Activated CD4-positive, alpha-beta T cell treated with anti-CD3 and anti-CD28 coated beads for 48 hours (primary cell): Measurements from ENCODE around the gene TNFAIP8L1.
A peak's percentile ranks its signal among the peaks of the same experiment; 100 is the strongest.
"Not testable (repeated sequence)": the region's sequence is repeated elsewhere in the genome, so short reads cannot be mapped to it uniquely, and the experiment has no call there.

Experiments
- DNase-seq: peaks from one replicate; pipeline ENCODE4 v3.0.0-alpha.2; 2020

TNFAIP8L1 gene

DNA sequence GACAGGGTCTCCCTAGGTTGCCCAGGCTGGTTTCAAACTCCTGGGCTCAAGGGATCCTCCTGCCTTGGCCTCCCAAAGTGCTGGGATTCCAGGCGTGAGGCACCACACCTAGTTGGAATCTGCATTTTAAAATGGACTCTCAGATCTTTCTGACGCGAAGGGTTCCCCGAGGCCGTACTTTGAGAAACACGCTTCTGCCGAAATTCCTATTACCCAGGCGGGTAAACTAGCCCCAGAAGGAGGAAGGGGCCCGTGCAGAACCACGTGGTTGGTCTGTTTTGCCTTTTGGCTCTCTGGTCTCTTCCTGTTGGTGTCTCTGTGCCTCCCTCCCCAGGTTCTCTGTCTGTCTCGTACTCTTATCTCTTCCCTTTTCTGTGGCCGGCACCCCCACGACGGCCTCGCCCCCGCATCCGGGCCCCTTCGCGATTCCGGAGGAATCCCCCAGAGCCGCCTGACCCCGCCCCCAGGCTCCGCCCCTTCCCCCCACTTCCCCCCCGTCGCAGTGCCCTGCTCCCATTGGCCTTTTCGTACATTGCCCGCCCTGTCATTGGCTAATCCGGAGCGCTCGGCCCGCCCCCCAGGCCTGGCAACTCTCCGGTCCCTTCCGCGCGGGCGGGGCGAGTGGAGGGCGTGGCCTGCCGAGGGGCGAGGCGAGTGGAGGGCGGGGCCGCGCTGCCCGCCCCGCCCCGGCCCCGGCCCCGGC is at the start of gene TNFAIP8L1:
Gene TNFAIP8L1 (plus strand): TSS at position 689 of the 703 bp plus-strand sequence. CDS start 12,354 bp downstream, outside the sequence.
- peak; percentile 99 for DNase-seq

DNA sequence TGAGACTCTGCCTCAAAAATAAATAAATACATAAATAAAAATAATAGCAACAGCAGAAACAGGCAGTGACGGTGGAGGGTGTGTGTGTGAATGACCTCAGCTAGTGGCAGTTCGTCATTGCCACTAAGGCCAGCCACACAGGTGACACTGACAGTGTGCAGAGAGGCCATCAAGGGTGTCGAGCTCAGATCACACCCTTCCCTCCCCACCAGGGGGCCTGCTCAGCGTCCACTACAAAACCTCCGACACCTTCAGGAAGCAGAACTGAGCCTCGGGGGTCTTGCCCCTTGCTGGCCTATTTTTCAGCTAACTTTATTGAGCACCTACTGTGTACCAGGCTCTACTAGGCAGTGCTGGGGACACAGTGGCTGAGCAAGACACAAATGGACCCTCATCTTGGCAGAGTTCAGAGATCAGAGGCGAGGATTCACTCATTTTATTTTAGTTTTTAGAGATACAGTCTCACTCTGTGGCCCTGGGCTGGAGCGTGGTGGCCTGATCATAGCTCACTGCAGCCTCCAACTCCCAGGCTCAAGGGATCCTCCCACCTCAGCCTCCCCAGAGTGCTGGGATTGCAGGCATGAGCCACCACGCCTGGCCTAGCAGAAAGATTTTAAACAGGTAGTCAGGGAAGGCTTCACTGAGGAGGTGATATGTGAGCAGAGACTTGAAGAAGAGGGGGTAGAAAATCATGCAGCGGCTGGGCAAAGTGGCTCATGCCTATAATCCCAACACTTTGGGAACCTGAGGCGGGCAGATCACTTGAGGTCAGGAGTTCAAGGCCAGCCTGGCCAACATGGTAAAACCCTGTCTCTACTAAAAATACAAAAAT is 49.5 kb upstream of the TNFAIP8L1 start:
- peak; percentile 47 for DNase-seq

DNA sequence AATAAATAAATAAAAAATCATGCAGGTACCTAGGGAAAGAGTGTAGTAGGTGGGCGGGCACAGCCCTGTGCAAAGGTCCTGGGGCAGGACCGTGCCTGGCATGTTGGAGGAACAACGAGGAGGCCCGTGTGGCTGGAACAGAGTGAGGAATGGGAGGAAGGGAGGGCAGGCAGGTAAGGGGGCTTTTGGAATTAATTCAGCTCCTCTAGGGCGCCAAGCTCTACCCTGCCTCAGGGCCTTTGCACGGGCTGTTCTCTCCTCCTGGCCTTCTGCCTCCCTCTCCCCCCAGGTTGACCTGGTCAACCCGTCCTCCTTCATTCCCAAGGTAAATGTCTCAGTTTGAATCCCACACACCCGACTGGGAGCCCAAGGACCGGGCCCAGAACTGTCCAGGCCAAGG is 48.8 kb upstream of the TNFAIP8L1 start:
- no peak for DNase-seq

- no peak for DNase-seq
These were observed 48.0 kb upstream of the TNFAIP8L1 start for GRCh38 chr19:4591320-4591719.

GRCh38 chr19:4592445-4592844 is 46.9 kb upstream of the TNFAIP8L1 start:
- no peak for DNase-seq

DNA sequence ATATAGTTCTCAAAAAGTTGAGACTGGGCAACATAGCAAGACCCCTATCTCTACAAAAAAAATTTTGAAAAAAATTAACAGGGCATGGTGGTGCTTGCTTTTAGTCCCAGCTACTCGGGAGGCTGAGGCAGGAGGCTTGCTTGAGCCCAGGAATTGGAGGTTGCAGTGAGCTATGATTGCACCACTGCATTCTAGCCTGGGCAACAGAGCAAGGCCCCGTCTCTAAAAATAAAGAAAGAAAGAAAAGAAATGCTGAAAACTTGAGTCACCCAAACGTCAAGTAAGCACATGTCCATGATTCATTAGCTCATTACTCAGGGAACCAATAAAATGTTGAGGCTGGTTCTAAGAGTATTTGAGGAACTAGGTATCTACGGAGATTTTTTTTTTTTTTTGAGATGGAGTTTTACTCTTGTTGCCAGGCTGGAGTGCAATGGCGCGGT is 45.9 kb upstream of the TNFAIP8L1 start:
- no peak for DNase-seq

DNA sequence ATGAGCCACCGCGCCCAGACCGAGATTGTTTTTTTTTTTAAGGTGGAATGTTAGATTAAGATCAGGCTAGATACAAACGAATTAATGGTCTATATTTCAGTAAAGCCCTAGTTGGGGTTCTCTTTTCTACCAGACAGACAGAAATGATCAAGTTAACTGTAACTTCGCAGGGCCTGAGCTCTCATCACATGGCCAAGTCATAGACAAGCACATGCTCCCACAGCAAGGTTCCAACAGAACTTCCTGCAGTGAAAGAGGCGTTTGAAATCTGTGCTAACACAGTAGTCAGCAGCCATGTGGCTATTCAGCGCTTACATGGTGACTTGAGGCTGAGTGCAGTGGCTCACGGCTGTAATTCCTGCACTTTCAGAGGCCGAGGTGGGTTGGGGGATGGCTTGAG is 45.1 kb upstream of the TNFAIP8L1 start:
- no peak for DNase-seq

GRCh38 chr19:4595158-4595557 is 44.2 kb upstream of the TNFAIP8L1 start:
- DNase-seq, result not testable (repeated sequence)

- DNase-seq, result no peak
These were observed 43.0 kb upstream of the TNFAIP8L1 start for GRCh38 chr19:4596033-4596904.

DNA sequence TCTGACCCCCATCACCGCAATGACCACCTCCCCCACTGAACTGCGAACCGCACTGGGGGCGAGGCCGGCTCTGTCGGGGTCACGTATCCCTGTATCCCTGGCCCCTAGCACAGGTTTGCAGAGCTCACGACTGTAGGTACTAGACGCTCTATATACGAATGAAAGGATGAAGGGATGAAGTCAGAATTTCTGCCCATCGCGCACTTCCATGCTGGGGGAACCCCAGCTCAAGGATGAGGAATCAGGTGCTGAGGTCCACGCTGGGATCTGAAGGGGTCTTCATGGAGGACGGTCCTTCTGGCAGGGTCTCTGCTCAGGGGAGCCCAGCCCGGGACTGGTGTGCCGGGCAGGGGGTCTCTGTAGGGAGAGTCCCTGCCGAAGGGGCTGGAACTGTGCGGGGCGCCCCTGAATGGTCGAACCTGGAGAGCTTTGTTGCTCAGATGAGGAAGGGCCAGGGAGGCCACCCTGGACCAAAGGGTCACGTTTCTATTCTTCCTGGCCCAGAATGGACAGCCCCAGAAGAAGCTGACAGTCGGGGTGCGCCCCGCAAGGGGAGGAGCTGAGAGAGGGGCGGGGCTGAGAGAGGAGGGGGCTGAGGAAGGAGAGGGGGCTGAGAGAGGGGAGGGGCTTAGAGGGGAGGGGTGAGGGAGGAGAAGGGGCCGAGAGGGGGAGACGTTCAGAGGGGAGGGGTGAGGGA is 41.9 kb upstream of the TNFAIP8L1 start:
- DNase-seq, result no peak

- peak; percentile 72 for DNase-seq
These were observed 41.2 kb upstream of the TNFAIP8L1 start for GRCh38 chr19:4597975-4598671.

DNA sequence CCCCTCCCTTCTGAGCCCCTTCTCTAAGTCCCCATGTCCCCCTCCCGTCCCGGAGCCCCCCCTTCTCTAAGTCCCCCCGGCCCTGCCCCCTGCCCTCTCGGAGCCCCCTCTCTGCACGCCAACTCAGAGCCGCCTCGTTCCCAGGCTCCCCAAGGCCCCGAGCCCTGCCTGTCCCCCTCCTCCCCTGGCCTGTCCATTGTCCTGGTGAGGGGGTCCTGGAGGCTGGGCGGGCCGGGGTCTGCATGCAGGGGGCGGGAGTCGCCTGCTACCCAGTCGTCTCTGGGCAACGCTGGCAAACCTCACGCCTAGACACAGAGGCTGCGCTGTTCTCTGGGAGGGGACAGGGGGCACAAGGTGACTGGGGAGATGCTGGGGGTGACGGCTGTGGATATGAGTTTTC is 40.6 kb upstream of the TNFAIP8L1 start:
- no peak for DNase-seq

DNA sequence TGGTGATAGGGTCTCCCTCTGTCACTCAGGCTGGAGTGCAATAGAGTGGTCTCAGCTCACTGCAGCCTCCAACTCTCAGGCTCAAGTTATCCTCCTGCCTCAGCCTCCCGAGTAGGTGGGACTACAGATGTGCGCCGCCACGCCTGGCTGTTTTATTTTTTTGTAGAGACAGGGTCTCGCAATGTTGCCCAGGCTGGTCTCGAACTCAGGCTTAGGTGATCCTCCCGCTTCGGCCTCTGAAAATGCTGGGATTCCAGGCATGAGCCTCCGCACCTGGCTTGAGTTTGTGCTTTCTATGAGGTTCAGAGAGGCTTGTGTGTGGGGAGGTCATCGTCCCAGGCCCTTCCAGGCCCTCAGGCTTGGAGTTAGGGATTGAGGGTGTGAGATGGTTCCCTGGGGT is 39.2 kb upstream of the TNFAIP8L1 start:
- DNase-seq, result no peak

GRCh38 chr19:4600893-4601292 is 38.4 kb upstream of the TNFAIP8L1 start:
- no peak for DNase-seq

- DNase-seq, result no peak
These were observed 37.0 kb upstream of the TNFAIP8L1 start for GRCh38 chr19:4602173-4602788.

DNA sequence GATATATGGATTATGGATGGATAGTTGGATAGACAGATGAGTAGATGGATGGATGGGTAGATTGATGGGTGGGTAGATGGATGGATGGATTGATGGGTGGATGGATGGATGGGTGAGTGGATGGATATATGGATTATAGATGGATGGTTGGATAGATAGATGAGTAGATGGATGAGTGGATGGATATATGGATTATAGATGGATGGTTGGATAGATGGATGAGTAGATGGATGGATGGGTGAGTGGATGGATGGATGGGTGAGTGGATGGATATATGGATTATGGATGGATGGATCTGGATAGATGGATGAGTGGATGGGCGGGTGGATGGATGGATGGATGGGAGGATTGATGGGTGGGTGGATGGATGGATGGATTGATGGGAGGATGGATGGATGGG is 36.4 kb upstream of the TNFAIP8L1 start:
- no peak for DNase-seq

GRCh38 chr19:4604912-4605311 is 34.4 kb upstream of the TNFAIP8L1 start:
- no peak for DNase-seq

DNA sequence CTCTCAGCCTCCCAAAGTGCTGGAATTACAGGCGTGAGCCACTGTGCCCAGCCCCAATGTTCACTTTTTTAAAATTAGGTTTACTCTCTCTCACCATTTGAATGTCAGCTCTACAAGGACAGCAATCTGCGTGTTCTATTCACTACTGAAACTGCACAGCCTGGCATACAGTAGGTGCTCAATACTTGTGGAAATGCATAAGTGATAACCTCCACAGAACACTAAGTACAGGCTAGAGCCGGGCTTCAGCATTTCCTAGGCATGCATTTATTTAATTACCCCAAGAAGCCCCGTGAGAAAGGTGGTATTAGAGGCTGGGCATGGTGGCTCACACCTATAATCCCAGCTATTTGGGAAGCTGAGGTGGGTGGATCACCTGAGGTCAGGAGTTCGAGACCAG is 33.1 kb upstream of the TNFAIP8L1 start:
- DNase-seq, result no peak

DNA sequence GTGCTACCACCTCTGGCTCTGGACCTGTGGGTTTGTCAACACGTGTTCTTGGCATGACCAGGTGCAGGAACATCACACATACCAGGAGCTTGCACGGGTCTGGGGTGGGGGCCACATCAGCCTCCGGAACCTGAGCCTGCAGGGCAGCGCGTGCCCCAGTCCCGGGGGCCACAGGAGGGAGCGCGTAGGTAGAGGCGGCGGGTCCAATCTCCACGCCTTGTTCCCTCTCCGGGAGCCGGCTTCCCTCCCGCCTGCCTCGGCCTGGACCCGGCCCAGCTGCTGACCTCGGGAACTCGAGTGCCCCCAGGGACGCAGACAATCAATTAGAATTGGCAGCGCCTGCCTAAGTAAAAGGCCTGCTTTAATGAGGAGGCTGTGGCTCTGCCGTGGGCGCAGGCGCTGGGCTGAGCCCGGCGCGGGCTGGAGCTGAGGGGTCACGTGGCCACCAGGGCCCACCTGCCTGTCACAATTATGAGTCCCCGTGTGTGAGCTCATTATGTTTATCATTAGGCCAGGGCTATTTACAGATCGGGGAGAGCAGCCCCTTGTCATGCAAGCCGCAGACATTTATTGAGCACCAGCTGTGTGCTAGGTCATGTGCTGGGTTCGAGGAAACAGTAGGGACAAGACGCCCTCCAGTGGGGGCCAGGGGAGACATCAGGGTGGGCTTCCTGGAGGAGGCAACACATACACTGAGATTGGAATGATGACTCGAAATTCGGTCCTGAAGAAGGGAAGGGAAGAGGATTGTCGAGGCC is 32.2 kb upstream of the TNFAIP8L1 start:
- no peak for DNase-seq

- DNase-seq, result no peak
These were observed 29.3 kb upstream of the TNFAIP8L1 start for GRCh38 chr19:4609878-4610511.
